Panc1 (cell line): Measurements from ENCODE around the gene PTDSS2. TPM values are rescaled to one million over a fixed set of nuclear protein-coding genes. Genes with fewer than 3 reads are reported as not detected.

Source experiments
- ATAC-seq: fragments of 200-7000 bp; cut with Tn5 transposase; 2 replicates; pipeline ENCODE4 v1.9.1; 2020; ENCODE audit warnings: mild to moderate bottlenecking, moderate library complexity
- BruUV-seq: library from RNA; stranded (reverse); fragments of 400-500 nt; replicated peaks from 2 replicates; lab custom pipeline; 2021; lab: Mats Ljungman, UMichigan
- CTCF ChIA-PET: fragments of 300-600 bp; sonication (Branson Sonifier 250); formaldehyde crosslinking; loops from one replicate; lab custom pipeline; 2022; ENCODE audit warnings: antibody characterized with exemption; lab: Charles Lee
- POLR2A ChIA-PET: fragments of 300-600 bp; sonication (Branson Sonifier 250); formaldehyde crosslinking; loops from one replicate; lab custom pipeline; 2022; ENCODE audit warnings: antibody characterized with exemption; lab: Charles Lee
- DNase-seq: peaks from one replicate; pipeline ENCODE4 v3.0.0-alpha.2; 2010; ENCODE audit warnings: low read depth, low spot score
- H3K27ac ChIP-seq: 2 replicates; pipeline ENCODE4 v1.5.1; 2011; ENCODE audit warnings: mild to moderate bottlenecking, low read length, inconsistent platforms
- H3K27me3 ChIP-seq: fragments of 200-500 bp; sonication (Bioruptor generic); 2 replicates; pipeline ENCODE4 v1.6.0; 2014; ENCODE audit warnings: low read length, inconsistent platforms; ENCODE audit not compliant: control insufficient read depth, insufficient read depth
- H3K36me3 ChIP-seq: fragments of 200-500 bp; sonication (Bioruptor generic); 2 replicates; pipeline ENCODE4 v1.5.1; 2014; ENCODE audit warnings: inconsistent platforms, mild to moderate bottlenecking, low read length, moderate library complexity; ENCODE audit not compliant: control insufficient read depth, insufficient read depth
- H3K4me1 ChIP-seq: 2 replicates; pipeline ENCODE4 v1.5.1; 2011; ENCODE audit warnings: inconsistent platforms, mild to moderate bottlenecking, low read length, moderate library complexity; ENCODE audit not compliant: control insufficient read depth, insufficient read depth
- H3K4me3 ChIP-seq, 2 experiments: 2 replicates each; pipeline ENCODE4 v1.5.1; 2011 to 2012; ENCODE audit warnings: low read depth in 2 of 2, low read length in 2 of 2, mild to moderate bottlenecking in 2 of 2, inconsistent platforms in 1 of 2, moderate library complexity in 1 of 2
- H3K9me3 ChIP-seq: fragments of 200-500 bp; sonication (Bioruptor generic); 2 replicates; pipeline ENCODE4 v1.5.1; 2014; ENCODE audit warnings: low read depth, mild to moderate bottlenecking, inconsistent platforms, low read length, moderate library complexity; ENCODE audit not compliant: control insufficient read depth, insufficient read depth
- POLR2AphosphoS5 ChIP-seq: IDR thresholded peaks from 2 replicates; pipeline ENCODE4 v1.6.1; 2012; ENCODE audit warnings: mild to moderate bottlenecking, low read depth, low read length, moderate library complexity
- SIN3A ChIP-seq: IDR thresholded peaks from 2 replicates; pipeline ENCODE4 v1.6.1; 2012; ENCODE audit warnings: low read depth, mild to moderate bottlenecking, low read length, moderate library complexity, borderline replicate concordance; ENCODE audit not compliant: insufficient read depth
- TCF7L2 ChIP-seq: IDR thresholded peaks from 2 replicates; pipeline ENCODE4 v1.6.1; 2011; ENCODE audit warnings: mild to moderate bottlenecking, low read depth, low read length, inconsistent platforms
- in situ Hi-C: cut with HindIII; loops from 2 replicates; pipeline ENCODE4 v1.10.0; 2016; ENCODE audit warnings: low sequenced_read_pairs, low pct_unique_long_range_greater_than_20kb
- intact Hi-C: fragments of 100-400 bp; cut with micrococcal nuclease; formaldehyde crosslinking; loops from one replicate; pipeline ENCODE4 v1.10.0; 2022; ENCODE audit not compliant: unreplicated experiment
- total RNA-seq: library from RNA; stranded (reverse); gene quantifications from one replicate; pipeline ENCODE4 v1.2.1, GENCODE V29; 2021; ENCODE audit not compliant: unreplicated experiment
- TF ChIP-seq, protein P1 (sequence below), 2 experiments: IDR thresholded peaks; 2 replicates each; pipeline ENCODE4 v1.6.1; 2011 to 2012; ENCODE audit warnings: low read depth in 2 of 2, control low read depth in 1 of 2, low read length in 1 of 2, mild to moderate bottlenecking in 1 of 2, moderate library complexity in 1 of 2; ENCODE audit not compliant: insufficient read depth in 1 of 2
- TF ChIP-seq, protein P2 (sequence below): fragments of 450-650 bp; IDR thresholded peaks from 2 replicates; pipeline ENCODE4 v1.5.1; 2017; ENCODE audit warnings: mild to moderate bottlenecking

Gene PTDSS2
- total RNA-seq, 1 experiment from 2014 or later: 103 TPM

DNA sequence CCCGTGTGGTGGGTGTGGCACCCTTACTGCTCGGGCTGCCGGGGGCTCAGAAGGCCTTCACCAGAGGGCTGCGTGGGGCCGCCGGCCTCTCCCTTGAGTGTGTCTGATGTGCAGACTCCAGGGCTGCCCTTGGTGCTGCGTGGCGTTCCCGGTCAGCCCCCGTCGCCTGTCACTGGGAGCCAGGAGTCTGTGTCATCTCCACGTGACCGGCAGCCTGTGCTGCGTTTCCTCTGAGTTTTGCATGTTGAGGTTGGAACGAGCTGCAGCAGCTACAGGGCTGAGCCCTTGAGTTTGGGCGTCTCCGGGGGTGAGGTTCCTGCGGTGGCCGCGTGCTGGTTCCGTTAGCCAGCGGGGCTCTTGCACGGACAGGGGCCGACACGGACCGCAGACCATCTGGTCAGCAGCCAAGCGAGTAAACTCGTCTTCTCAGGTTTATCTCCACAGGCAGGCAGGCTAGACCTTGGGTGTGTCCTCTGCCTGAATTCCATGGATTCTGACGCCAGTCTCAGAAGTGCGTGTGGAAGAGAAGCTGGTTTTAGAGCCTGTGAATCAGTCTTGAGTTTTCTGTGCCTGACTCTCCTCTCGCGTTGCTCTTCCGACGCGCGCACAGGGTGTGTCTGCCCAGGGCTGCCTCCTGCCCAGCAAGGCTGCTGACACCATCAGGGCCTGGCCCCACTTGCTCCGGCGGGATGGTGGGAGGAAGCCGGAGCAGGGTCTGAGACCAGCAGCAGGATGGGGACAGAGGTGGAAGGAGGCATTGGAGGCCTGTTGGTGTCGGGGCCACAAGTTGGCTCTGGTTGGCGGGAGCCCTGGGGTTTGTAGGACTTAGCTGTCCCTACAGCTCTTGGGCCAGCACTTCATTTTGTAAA, 10.5 kb downstream of the PTDSS2 start:
- ChIA-PET POLR2A (interaction anchor here (0.5 kb wide), 1 partner anchor 11 kb away, joined by 20 read pairs; no protein-coding TSS in a partner anchor), CTCF (interaction anchor here (0.6 kb wide), 1 partner anchor 44 kb away, joined by 3 read pairs; no protein-coding TSS in a partner anchor)
- ATAC-seq (no peak), DNase-seq (no peak)
- H3K27me3 ChIP-seq: no peaks in the 10 kb centered on the region
- H3K9me3 ChIP-seq: no peaks in the 10 kb centered on the region
- no peaks in the 10 kb centered on the region for H3K36me3 ChIP-seq
- H3K4me1 ChIP-seq: peaks cover 2% of the 10 kb centered on the region
- H3K27ac ChIP-seq: no peak overlapping the region
- in situ Hi-C loops (no loop called here), intact Hi-C loops (no loop called here)
- BruUV-seq: no TSS peak
- H3K4me3 ChIP-seq: no peak overlapping the region
- TF ChIP-seq POLR2AphosphoS5 (no peak), SIN3A (no peak), TCF7L2 (no peak)
- TF ChIP-seq, protein P1, sequence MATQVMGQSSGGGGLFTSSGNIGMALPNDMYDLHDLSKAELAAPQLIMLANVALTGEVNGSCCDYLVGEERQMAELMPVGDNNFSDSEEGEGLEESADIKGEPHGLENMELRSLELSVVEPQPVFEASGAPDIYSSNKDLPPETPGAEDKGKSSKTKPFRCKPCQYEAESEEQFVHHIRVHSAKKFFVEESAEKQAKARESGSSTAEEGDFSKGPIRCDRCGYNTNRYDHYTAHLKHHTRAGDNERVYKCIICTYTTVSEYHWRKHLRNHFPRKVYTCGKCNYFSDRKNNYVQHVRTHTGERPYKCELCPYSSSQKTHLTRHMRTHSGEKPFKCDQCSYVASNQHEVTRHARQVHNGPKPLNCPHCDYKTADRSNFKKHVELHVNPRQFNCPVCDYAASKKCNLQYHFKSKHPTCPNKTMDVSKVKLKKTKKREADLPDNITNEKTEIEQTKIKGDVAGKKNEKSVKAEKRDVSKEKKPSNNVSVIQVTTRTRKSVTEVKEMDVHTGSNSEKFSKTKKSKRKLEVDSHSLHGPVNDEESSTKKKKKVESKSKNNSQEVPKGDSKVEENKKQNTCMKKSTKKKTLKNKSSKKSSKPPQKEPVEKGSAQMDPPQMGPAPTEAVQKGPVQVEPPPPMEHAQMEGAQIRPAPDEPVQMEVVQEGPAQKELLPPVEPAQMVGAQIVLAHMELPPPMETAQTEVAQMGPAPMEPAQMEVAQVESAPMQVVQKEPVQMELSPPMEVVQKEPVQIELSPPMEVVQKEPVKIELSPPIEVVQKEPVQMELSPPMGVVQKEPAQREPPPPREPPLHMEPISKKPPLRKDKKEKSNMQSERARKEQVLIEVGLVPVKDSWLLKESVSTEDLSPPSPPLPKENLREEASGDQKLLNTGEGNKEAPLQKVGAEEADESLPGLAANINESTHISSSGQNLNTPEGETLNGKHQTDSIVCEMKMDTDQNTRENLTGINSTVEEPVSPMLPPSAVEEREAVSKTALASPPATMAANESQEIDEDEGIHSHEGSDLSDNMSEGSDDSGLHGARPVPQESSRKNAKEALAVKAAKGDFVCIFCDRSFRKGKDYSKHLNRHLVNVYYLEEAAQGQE (IDR thresholded peaks at IDR 0.05; ENCODE audit: insufficient read depth in 1 of 2, low read depth in 2 of 2, low read length in 1 of 2): no peak
- TF ChIP-seq, protein P2, sequence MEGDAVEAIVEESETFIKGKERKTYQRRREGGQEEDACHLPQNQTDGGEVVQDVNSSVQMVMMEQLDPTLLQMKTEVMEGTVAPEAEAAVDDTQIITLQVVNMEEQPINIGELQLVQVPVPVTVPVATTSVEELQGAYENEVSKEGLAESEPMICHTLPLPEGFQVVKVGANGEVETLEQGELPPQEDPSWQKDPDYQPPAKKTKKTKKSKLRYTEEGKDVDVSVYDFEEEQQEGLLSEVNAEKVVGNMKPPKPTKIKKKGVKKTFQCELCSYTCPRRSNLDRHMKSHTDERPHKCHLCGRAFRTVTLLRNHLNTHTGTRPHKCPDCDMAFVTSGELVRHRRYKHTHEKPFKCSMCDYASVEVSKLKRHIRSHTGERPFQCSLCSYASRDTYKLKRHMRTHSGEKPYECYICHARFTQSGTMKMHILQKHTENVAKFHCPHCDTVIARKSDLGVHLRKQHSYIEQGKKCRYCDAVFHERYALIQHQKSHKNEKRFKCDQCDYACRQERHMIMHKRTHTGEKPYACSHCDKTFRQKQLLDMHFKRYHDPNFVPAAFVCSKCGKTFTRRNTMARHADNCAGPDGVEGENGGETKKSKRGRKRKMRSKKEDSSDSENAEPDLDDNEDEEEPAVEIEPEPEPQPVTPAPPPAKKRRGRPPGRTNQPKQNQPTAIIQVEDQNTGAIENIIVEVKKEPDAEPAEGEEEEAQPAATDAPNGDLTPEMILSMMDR: no peak

GRCh38 chr11:461626-462025, 11.5 kb downstream of the PTDSS2 start:
- ATAC-seq (no peak), DNase-seq (no peak)
- Histone ChIP-seq H3K27me3 (no peaks in the 10 kb centered on the region), H3K36me3 (no peaks in the 10 kb centered on the region), H3K9me3 (no peaks in the 10 kb centered on the region), H3K4me3 (no peak overlapping the region), H3K4me1 (no peaks in the 10 kb centered on the region), H3K27ac (no peak overlapping the region)
- BruUV-seq: no TSS peak
- TF ChIP-seq SIN3A (no peak), POLR2AphosphoS5 (no peak), TCF7L2 (no peak)
- TF ChIP-seq, protein P2: no peak
- TF ChIP-seq, protein P1 (IDR thresholded peaks at IDR 0.05; ENCODE audit: insufficient read depth in 1 of 2, low read depth in 2 of 2, low read length in 1 of 2): no peak
- in situ Hi-C loops: no loop called here
- POLR2A ChIA-PET: interaction anchor here (0.5 kb wide), 1 partner anchor 10 kb away, joined by 7 read pairs; no protein-coding TSS in a partner anchor
- CTCF ChIA-PET: no interaction called here
- intact Hi-C loops: no loop called here
